Spleen (tissue), 11 donors: ENCODE results near the gene TTC3. TPM values are rescaled to one million over a fixed set of nuclear protein-coding genes. Genes with fewer than 3 reads are reported as not detected.

Experiments used
- DNase-seq: peaks from one replicate; pipeline ENCODE4 v3.0.0-alpha.2; 2020
- H3K27ac ChIP-seq, 8 donors: fragments of 200-600 bp; sonication (generic) in 7 of 8; 1 replicate in 4 of 8; 2 replicates in 4 of 8; pipeline versions ENCODE4 v1.5.0 to v1.8.0; 2016 to 2021; ENCODE audit warnings: inconsistent platforms in 4 of 8, mild to moderate bottlenecking in 4 of 8, moderate library complexity in 1 of 8
- H3K27me3 ChIP-seq, 7 donors: fragments of 200-600 bp; sonication (generic) in 6 of 7; replicated peaks in 1 of 7; 1 replicate in 4 of 7; 2 replicates in 3 of 7; pipeline versions ENCODE4 v1.5.0 to v1.8.0; 2016 to 2021; ENCODE audit warnings: inconsistent platforms in 3 of 7, mild to moderate bottlenecking in 1 of 7
- H3K36me3 ChIP-seq, 6 donors: fragments of 200-600 bp; sonication (generic) in 5 of 6; 1 replicate in 4 of 6; 2 replicates in 2 of 6; pipeline versions ENCODE4 v1.5.0 to v1.8.0; 2016 to 2021; ENCODE audit warnings: inconsistent platforms in 2 of 6
- H3K4me1 ChIP-seq, 6 donors: fragments of 200-600 bp; sonication (generic) in 5 of 6; 1 replicate in 3 of 6; 2 replicates in 3 of 6; pipeline versions ENCODE4 v1.5.0 to v1.8.0; 2016 to 2021; ENCODE audit warnings: inconsistent platforms in 3 of 6
- H3K4me3 ChIP-seq, 8 donors: fragments of 200-600 bp; sonication (generic) in 7 of 8; 1 replicate in 4 of 8; 2 replicates in 4 of 8; pipeline versions ENCODE4 v1.5.0 to v1.8.0; 2016 to 2021; ENCODE audit warnings: inconsistent platforms in 4 of 8, mild to moderate bottlenecking in 4 of 8, moderate library complexity in 2 of 8
- H3K9me3 ChIP-seq, 8 donors: fragments of 200-600 bp; sonication (generic) in 7 of 8; 1 replicate in 4 of 8; 2 replicates in 4 of 8; pipeline versions ENCODE4 v1.5.0 to v1.8.0; 2016 to 2021; ENCODE audit warnings: inconsistent platforms in 4 of 8
- POLR2A ChIP-seq, 3 donors: fragments of 450-650 bp; IDR thresholded peaks; one replicate each; pipeline ENCODE4 v1.5.1; 2017; ENCODE audit warnings: antibody characterized with exemption in 3 of 3, mild to moderate bottlenecking in 1 of 3
- POLR2AphosphoS5 ChIP-seq, 3 donors: sonication (generic); formaldehyde crosslinking; IDR thresholded peaks; one replicate each; pipeline ENCODE4 v1.5.1; 2017; ENCODE audit warnings: antibody characterized with exemption in 3 of 3
- WGBS, 5 donors: extraction: QIAGEN DNeasy Blood & Tissue Kit in 3 of 5; methylation state at CpG; one replicate each; pipeline versions ENCODE4 v1.1.5 to v1.1.7; 2013 to 2018; 5-methylcytosine and 5-hydroxymethylcytosine counted together
- intact Hi-C: fragments of 100-400 bp; cut with DNase I; formaldehyde crosslinking; loops from one replicate; pipeline ENCODE4 v1.15.0; 2023; ENCODE audit warnings: low total_unique reads
- polyA plus RNA-seq, 3 donors: library from polyadenylated mRNA; stranded (reverse); fragments of 200-250 nt; gene quantifications; one replicate each; pipeline ENCODE4 v1.2.1, GENCODE V29; 2013
- total RNA-seq, 7 donors: library from RNA; depleted of rRNA in 3 of 7; stranded (reverse); fragments of >200 nt in 3 of 7; fragmentation: NEBNext Ultra II Directional in 4 of 7; extraction: Animal tissue kit (Norgen Biotek cat#: 25700) in 4 of 7; gene quantifications; one replicate each; pipeline versions ENCODE4 v1.1.0 to v1.2.1, GENCODE V29; 2016 to 2021
- TF ChIP-seq, protein P1 (sequence below), 11 experiments: fragments of 200-600 bp in 7 of 11; fragments of 450-650 bp in 4 of 11; sonication (generic) in 4 of 11; IDR thresholded peaks in 8 of 11; conservative IDR thresholded peaks in 3 of 11; 1 replicate in 7 of 11; 2 replicates in 4 of 11; pipeline versions ENCODE4 v1.4.0 to v1.8.0; 2016 to 2021; ENCODE audit warnings: antibody characterized with exemption in 11 of 11, inconsistent platforms in 4 of 11, mild to moderate bottlenecking in 1 of 11
- donor health status: healthy with polysubstance abuse.
- donor health status: DM: no; HTN: no; CAD: no; lungs with moderate emphysema.
- donor health status: DM: no; HTN: no; CAD: no.
- donor health status: Bipolar disorder and iron deficiency.
- donor health status: healthy.
- donor health status: DM: no; HTN: no; CAD: no.
- donor health status: DM: yes; HTN: yes; CAD: no.

TTC3 gene
- total and polyA plus RNA-seq, 10 donors, result 16.0 to 143 (median 80.7) TPM

DNA sequence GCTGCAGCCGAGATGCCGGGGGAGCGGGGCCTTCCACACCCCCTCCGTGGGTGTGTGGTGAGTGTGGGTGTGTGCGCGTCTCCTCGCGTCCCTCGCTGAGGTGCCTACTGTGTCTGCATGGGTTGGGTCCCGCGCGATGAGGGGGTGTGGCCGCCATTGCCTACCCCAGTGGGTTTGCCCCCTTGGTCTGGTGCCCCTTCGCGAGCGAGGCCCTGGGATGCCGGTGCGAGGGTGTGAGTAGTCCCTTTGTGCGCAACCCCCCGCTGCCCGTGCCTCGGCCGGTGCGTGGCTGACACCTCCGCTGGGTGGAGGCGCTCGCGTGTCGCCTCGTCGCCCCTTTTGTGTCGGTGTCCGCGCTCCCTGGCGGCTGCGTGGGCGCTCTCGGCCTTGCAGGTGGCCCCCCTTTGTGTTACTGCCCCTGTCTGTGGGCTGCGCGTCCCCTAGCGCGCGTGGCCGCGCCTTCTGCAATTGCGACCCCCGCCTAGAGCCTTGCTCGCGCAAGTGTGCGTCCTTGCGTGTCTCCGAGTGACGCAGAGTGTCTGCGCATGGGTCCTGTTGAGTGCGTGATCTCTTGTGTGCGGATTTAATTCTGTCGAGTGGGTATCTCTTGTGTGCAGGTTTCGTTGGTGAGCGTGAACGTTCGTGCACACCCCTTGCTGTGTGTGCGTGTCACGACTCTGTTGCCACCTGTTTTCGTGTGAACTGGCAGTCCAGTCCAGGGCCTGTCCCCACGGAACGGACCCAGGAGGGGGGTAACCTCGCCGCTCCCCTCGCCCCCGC, 553 bp downstream of the TTC3 start:
- Histone ChIP-seq H3K27me3 (no peaks in the 10 kb centered on the region), H3K27ac (peak overlapping the region; percentile 91 to 98 (median 98)), H3K36me3 (peaks cover 0 to 17% (median 2%) of the 10 kb centered on the region in 6 donors), H3K9me3 (peaks cover 0 to 1% (median 0%) of the 10 kb centered on the region in 8 donors), H3K4me1 (peaks cover 11 to 67% (median 31%) of the 10 kb centered on the region in 6 donors), H3K4me3 (peak overlapping the region; percentile 79 to 96 (median 94))
- 0 to 1% (median 0%) methylated on average over 15 to 70 of the region's 70 CpGs for WGBS, 5 donors
- TF ChIP-seq POLR2A (IDR thresholded peaks at IDR 0.05) (no peak), POLR2AphosphoS5 (IDR thresholded peaks at IDR 0.05) (peak; percentile 75 to 85 (median 85))
- TF ChIP-seq, protein P1, sequence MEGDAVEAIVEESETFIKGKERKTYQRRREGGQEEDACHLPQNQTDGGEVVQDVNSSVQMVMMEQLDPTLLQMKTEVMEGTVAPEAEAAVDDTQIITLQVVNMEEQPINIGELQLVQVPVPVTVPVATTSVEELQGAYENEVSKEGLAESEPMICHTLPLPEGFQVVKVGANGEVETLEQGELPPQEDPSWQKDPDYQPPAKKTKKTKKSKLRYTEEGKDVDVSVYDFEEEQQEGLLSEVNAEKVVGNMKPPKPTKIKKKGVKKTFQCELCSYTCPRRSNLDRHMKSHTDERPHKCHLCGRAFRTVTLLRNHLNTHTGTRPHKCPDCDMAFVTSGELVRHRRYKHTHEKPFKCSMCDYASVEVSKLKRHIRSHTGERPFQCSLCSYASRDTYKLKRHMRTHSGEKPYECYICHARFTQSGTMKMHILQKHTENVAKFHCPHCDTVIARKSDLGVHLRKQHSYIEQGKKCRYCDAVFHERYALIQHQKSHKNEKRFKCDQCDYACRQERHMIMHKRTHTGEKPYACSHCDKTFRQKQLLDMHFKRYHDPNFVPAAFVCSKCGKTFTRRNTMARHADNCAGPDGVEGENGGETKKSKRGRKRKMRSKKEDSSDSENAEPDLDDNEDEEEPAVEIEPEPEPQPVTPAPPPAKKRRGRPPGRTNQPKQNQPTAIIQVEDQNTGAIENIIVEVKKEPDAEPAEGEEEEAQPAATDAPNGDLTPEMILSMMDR (IDR thresholded peaks at IDR 0.05 in 8 of 11, conservative IDR thresholded peaks at IDR 0.05 in 3 of 11), result peak in 5 of 11 experiments; percentile 4 to 39 (median 21)
- intact Hi-C loops, result no loop called here
- DNase-seq, result peak; percentile 94

DNA sequence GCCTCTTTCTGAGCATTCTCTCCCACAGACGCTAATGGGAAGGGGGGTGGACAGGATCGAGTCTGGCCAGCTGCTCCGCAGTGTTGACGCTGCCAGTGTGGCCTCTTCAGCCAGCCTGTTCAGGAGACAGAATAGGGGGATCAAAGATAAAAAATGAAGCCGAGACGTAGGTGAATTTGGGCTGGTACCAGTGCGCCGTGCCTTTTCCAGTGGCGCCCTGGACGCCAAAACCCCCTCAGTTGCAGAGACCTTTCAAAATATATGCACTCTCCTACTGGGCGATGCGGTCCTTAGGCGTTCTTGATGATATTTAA, 1.1 kb downstream of the TTC3 start:
- intact Hi-C loops, result no loop called here
- WGBS, 5 donors, result 3 to 12% (median 5%) methylated on average over 13 of the region's 13 CpGs
- Histone ChIP-seq H3K27me3 (no peaks in the 10 kb centered on the region), H3K4me3 (peak overlapping the region; percentile 79 to 96 (median 94)), H3K4me1 (peaks cover 11 to 67% (median 31%) of the 10 kb centered on the region in 6 donors), H3K9me3 (peaks cover 0 to 7% (median 2%) of the 10 kb centered on the region in 8 donors), H3K27ac (peak overlapping the region in 7 of 8 donors; percentile 94 to 98 (median 98)), H3K36me3 (peaks cover 0 to 12% (median 0%) of the 10 kb centered on the region in 6 donors)
- TF ChIP-seq POLR2A (IDR thresholded peaks at IDR 0.05) (no peak), POLR2AphosphoS5 (IDR thresholded peaks at IDR 0.05) (no peak)
- TF ChIP-seq, protein P1 (IDR thresholded peaks at IDR 0.05 in 8 of 11, conservative IDR thresholded peaks at IDR 0.05 in 3 of 11), result no peak
- no peak for DNase-seq

DNA sequence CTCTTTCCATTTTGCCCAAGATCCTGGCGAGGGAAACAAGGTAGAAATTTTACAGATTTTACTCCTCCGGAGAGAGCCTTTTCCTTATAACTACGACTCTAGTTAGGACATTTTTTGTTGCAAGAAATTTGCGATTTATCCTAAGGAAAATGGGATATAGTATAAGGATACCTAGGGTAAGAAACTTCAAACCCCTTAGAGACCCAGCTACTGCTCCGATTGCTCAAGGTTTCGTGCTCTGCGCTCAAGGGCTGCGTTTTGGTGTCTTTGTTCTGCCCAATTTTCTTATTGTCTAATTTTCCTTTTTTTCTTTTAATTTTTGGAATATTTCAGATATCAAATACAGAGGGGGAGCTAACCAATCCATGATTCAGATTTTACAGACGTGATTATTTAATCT, 1.5 kb downstream of the TTC3 start:
- peaks cover 0 to 11% (median 5%) of the 10 kb centered on the region in 8 donors for H3K9me3 ChIP-seq
- intact Hi-C loops, result no loop called here
- H3K27me3 ChIP-seq, result no peaks in the 10 kb centered on the region
- TF ChIP-seq, protein P1 (IDR thresholded peaks at IDR 0.05 in 8 of 11, conservative IDR thresholded peaks at IDR 0.05 in 3 of 11), result no peak
- H3K27ac ChIP-seq, result peak overlapping the region in 5 of 8 donors; percentile 97 to 98 (median 98)
- no peak for DNase-seq
- peaks cover 11 to 67% (median 31%) of the 10 kb centered on the region in 6 donors for H3K4me1 ChIP-seq
- peaks cover 0 to 8% (median 0%) of the 10 kb centered on the region in 6 donors for H3K36me3 ChIP-seq
- WGBS, 5 donors, result 36 to 59% (median 46%) methylated on average over 9 of the region's 9 CpGs
- H3K4me3 ChIP-seq, result peak overlapping the region; percentile 79 to 96 (median 94)

DNA sequence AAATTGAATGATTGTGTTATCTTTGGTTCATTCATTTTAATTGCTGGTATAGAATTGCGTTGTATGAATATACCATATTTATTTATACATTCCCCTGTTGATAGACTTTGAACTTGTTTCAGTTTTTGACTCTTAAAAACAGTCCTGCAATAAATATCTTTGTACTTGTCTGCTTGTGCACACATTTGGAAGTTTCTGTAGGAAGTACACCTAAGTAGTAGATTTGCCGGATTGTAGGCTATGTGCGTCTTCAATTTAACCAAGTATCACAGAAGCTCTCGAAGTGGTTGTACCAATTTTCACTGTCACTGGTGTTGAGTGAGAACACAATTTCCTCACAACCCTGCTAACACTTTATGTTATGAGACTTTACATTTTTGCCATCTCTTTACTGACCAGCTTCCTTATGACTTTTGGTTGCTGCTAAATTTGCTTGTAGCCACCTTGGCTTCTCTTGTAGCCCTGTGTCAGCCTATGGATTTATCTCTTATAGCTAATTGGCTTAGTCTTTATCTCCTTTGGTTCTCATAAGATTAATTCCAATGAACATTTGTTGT, 2.2 kb downstream of the TTC3 start:
- no peak overlapping the region for H3K27ac ChIP-seq
- intact Hi-C loops, result no loop called here
- no peak for TF ChIP-seq POLR2A (IDR thresholded peaks at IDR 0.05)
- TF ChIP-seq POLR2AphosphoS5 (IDR thresholded peaks at IDR 0.05), result no peak
- TF ChIP-seq, protein P1 (IDR thresholded peaks at IDR 0.05 in 8 of 11, conservative IDR thresholded peaks at IDR 0.05 in 3 of 11), result no peak
- H3K9me3 ChIP-seq, result peaks cover 0 to 16% (median 6%) of the 10 kb centered on the region in 8 donors
- 92 to 99% (median 95%) methylated on average over 4 of the region's 4 CpGs for WGBS, 5 donors
- no peak for DNase-seq
- peaks cover 11 to 61% (median 31%) of the 10 kb centered on the region in 6 donors for H3K4me1 ChIP-seq
- H3K36me3 ChIP-seq, result peaks cover 0 to under 1% (median 0%) of the 10 kb centered on the region in 6 donors
- no peaks in the 10 kb centered on the region for H3K27me3 ChIP-seq
- H3K4me3 ChIP-seq, result no peak overlapping the region
